HepG2 (cell line): Measurements from ENCODE around the gene VEGFA. TPM values are rescaled to one million over a fixed set of nuclear protein-coding genes. Genes with fewer than 3 reads are reported as not detected.

Source experiments
- ETV5 ChIP-seq: IDR thresholded peaks from 2 replicates; pipeline ENCODE4 v1.6.1; 2018; ENCODE audit warnings: missing biosample characterization, missing genetic modification reagents, inconsistent platforms, borderline replicate concordance
- FOXM1 ChIP-seq: sonication (generic); formaldehyde crosslinking; IDR thresholded peaks from 2 replicates; pipeline ENCODE4 v1.5.0; 2020; ENCODE audit warnings: missing genetic modification reagents
- ISX ChIP-seq: sonication (generic); formaldehyde crosslinking; conservative IDR thresholded peaks from 2 replicates; pipeline ENCODE4 v1.5.0; 2020; ENCODE audit warnings: missing genetic modification reagents
- PLRG1 ChIP-seq: fragments of 450-650 bp; conservative IDR thresholded peaks from 2 replicates; pipeline ENCODE4 v1.6.1; 2016
- RELA ChIP-seq: sonication (generic); formaldehyde crosslinking; IDR thresholded peaks from 2 replicates; pipeline ENCODE4 v1.4.0; 2020; ENCODE audit warnings: missing genetic modification reagents
- SMAD1 ChIP-seq: sonication (generic); formaldehyde crosslinking; IDR thresholded peaks from 2 replicates; pipeline ENCODE4 v1.4.0; 2020; ENCODE audit warnings: missing genetic modification reagents, low read depth, mild to moderate bottlenecking, borderline replicate concordance
- SRSF1 ChIP-seq: fragments of 200-400 bp; formaldehyde crosslinking; optimal IDR thresholded peaks from 2 replicates; pipeline ENCODE3; 2017; ENCODE audit warnings: mild to moderate bottlenecking, low read depth, low read length, moderate library complexity
- TEAD2 ChIP-seq: sonication (generic); formaldehyde crosslinking; IDR thresholded peaks from 2 replicates; pipeline ENCODE4 v1.9.0; 2021; ENCODE audit warnings: missing genetic modification reagents
- TRIM24 ChIP-seq: sonication (generic); formaldehyde crosslinking; IDR thresholded peaks from 2 replicates; pipeline ENCODE4 v1.8.0; 2022; ENCODE audit warnings: mild to moderate bottlenecking, missing genetic modification reagents
- ZBTB8A ChIP-seq: sonication (generic); formaldehyde crosslinking; IDR thresholded peaks from 2 replicates; pipeline ENCODE4 v1.4.0; 2020; ENCODE audit warnings: mild to moderate bottlenecking, low read depth, missing genetic modification reagents, borderline replicate concordance
- ZNF703 ChIP-seq: sonication (generic); formaldehyde crosslinking; IDR thresholded peaks from 2 replicates; pipeline ENCODE4 v1.5.1; 2020; ENCODE audit warnings: missing genetic modification reagents, mild to moderate bottlenecking, moderate library complexity, borderline replicate concordance
- ZNF768 ChIP-seq: sonication (generic); formaldehyde crosslinking; IDR thresholded peaks from 2 replicates; pipeline ENCODE4 v1.4.0; 2020; ENCODE audit warnings: missing genetic modification reagents
- ZNF772 ChIP-seq: sonication (generic); formaldehyde crosslinking; IDR thresholded peaks from 2 replicates; pipeline ENCODE4 v1.5.0; 2020; ENCODE audit warnings: mild to moderate bottlenecking, missing genetic modification reagents
- polyA plus RNA-seq, 8 experiments: library from polyadenylated mRNA; depleted of rRNA in 3 of 8; stranded (reverse) in 7 of 8; unstranded in 1 of 8; fragments of >200 nt; fragmentation: Illumina TruSeq in 4 of 8; extraction: Trizol in 4 of 8; gene quantifications; 2 replicates each; pipeline versions ENCODE4 v1.2.1 to v1.2.3, GENCODE V29; 2011 to 2016; ENCODE audit warnings: low read depth in 4 of 8, missing spikeins in 1 of 8, mixed read lengths in 1 of 8; ENCODE audit not compliant: insufficient read depth in 1 of 8
- total RNA-seq, 5 experiments: library from RNA; depleted of rRNA; stranded (reverse); fragments of >200 nt; fragmentation: Illumina TruSeq; extraction: Trizol; gene quantifications; 2 replicates each; pipeline ENCODE4 v1.2.3, GENCODE V29; 2016; ENCODE audit warnings: low read depth in 1 of 5
- TF ChIP-seq, protein P1 (sequence below): sonication (generic); formaldehyde crosslinking; IDR thresholded peaks from 2 replicates; pipeline ENCODE4 v1.4.0; 2020; ENCODE audit warnings: missing genetic modification reagents, borderline replicate concordance
- TF ChIP-seq, protein P2 (sequence below): sonication (generic); formaldehyde crosslinking; IDR thresholded peaks from 2 replicates; pipeline ENCODE4 v1.4.0; 2020; ENCODE audit warnings: missing genetic modification reagents, low read depth, mild to moderate bottlenecking, borderline replicate concordance
- TF ChIP-seq, protein P3 (sequence below): sonication (generic); formaldehyde crosslinking; IDR thresholded peaks from 2 replicates; pipeline ENCODE4 v1.4.0; 2020; ENCODE audit warnings: missing genetic modification reagents

VEGFA gene
- total and polyA plus RNA-seq, 2 of the 13 experiments (the other 11 are each of a cell fraction or from before 2014, with no cell fraction given), result 68.1 to 629 TPM

DNA sequence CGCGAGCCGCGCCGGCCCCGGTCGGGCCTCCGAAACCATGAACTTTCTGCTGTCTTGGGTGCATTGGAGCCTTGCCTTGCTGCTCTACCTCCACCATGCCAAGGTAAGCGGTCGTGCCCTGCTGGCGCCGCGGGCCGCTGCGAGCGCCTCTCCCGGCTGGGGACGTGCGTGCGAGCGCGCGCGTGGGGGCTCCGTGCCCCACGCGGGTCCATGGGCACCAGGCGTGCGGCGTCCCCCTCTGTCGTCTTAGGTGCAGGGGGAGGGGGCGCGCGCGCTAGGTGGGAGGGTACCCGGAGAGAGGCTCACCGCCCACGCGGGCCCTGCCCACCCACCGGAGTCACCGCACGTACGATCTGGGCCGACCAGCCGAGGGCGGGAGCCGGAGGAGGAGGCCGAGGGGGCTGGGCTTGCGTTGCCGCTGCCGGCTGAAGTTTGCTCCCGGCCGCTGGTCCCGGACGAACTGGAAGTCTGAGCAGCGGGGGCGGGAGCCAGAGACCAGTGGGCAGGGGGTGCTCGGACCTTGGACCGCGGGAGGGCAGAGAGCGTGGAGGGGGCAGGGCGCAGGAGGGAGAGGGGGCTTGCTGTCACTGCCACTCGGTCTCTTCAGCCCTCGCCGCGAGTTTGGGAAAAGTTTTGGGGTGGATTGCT is 1.3 kb downstream of the VEGFA start (continued):
- TF ChIP-seq, protein P1, sequence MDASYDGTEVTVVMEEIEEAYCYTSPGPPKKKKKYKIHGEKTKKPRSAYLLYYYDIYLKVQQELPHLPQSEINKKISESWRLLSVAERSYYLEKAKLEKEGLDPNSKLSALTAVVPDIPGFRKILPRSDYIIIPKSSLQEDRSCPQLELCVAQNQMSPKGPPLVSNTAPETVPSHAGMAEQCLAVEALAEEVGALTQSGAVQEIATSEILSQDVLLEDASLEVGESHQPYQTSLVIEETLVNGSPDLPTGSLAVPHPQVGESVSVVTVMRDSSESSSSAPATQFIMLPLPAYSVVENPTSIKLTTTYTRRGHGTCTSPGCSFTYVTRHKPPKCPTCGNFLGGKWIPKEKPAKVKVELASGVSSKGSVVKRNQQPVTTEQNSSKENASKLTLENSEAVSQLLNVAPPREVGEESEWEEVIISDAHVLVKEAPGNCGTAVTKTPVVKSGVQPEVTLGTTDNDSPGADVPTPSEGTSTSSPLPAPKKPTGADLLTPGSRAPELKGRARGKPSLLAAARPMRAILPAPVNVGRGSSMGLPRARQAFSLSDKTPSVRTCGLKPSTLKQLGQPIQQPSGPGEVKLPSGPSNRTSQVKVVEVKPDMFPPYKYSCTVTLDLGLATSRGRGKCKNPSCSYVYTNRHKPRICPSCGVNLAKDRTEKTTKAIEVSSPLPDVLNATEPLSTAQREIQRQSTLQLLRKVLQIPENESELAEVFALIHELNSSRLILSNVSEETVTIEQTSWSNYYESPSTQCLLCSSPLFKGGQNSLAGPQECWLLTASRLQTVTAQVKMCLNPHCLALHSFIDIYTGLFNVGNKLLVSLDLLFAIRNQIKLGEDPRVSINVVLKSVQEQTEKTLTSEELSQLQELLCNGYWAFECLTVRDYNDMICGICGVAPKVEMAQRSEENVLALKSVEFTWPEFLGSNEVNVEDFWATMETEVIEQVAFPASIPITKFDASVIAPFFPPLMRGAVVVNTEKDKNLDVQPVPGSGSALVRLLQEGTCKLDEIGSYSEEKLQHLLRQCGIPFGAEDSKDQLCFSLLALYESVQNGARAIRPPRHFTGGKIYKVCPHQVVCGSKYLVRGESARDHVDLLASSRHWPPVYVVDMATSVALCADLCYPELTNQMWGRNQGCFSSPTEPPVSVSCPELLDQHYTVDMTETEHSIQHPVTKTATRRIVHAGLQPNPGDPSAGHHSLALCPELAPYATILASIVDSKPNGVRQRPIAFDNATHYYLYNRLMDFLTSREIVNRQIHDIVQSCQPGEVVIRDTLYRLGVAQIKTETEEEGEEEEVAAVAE (CRISPR knock-in tag), result no peak
- no peak for TF ChIP-seq TRIM24 (CRISPR knock-in tag)
- TF ChIP-seq ZNF772 (CRISPR knock-in tag), result peak; percentile 94; the same call in 1 of the 2 replicates
- no peak for TF ChIP-seq PLRG1
- TF ChIP-seq SMAD1 (CRISPR knock-in tag), result peak; percentile 90
- TF ChIP-seq FOXM1 (CRISPR knock-in tag), result no peak
- no peak; the same call in 1 of the 2 replicates for TF ChIP-seq ZBTB8A
- TF ChIP-seq, protein P2, sequence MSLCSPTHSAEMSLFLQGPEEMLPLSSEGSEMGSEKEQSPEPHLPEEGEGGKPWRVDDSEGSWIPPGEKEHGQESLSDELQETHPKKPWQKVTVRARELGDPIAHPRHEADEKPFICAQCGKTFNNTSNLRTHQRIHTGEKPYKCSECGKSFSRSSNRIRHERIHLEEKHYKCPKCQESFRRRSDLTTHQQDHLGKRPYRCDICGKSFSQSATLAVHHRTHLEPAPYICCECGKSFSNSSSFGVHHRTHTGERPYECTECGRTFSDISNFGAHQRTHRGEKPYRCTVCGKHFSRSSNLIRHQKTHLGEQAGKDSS (CRISPR knock-in tag), result no peak; the same call in 1 of the 2 replicates
- no peak for TF ChIP-seq ZNF703
- TF ChIP-seq ISX (CRISPR knock-in tag), result peak; percentile 39; the same call in 1 of the 2 replicates
- TF ChIP-seq, protein P3, sequence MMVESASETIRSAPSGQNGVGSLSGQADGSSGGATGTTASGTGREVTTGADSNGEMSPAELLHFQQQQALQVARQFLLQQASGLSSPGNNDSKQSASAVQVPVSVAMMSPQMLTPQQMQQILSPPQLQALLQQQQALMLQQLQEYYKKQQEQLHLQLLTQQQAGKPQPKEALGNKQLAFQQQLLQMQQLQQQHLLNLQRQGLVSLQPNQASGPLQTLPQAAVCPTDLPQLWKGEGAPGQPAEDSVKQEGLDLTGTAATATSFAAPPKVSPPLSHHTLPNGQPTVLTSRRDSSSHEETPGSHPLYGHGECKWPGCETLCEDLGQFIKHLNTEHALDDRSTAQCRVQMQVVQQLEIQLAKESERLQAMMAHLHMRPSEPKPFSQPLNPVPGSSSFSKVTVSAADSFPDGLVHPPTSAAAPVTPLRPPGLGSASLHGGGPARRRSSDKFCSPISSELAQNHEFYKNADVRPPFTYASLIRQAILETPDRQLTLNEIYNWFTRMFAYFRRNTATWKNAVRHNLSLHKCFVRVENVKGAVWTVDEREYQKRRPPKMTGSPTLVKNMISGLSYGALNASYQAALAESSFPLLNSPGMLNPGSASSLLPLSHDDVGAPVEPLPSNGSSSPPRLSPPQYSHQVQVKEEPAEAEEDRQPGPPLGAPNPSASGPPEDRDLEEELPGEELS (CRISPR knock-in tag), result peak; percentile 75
- TF ChIP-seq TEAD2 (CRISPR knock-in tag), result no peak
- peak; percentile 78 for TF ChIP-seq SRSF1
- TF ChIP-seq ZNF768 (CRISPR knock-in tag), result peak; percentile 74; the same call in 1 of the 2 replicates
- TF ChIP-seq ETV5 (CRISPR knock-in tag), result peak; percentile 61
- no peak; the same call in 1 of the 2 replicates for TF ChIP-seq RELA (CRISPR knock-in tag)
